IPS DF 4.7 (cell line): Measurements from ENCODE around the gene P2RX2.

Source experiments
- DNase-seq: peaks from one replicate; pipeline ENCODE4 v3.0.0-alpha.2; 2013; ENCODE audit warnings: low spot score; ENCODE audit errors: extremely low read depth

Gene P2RX2

DNA sequence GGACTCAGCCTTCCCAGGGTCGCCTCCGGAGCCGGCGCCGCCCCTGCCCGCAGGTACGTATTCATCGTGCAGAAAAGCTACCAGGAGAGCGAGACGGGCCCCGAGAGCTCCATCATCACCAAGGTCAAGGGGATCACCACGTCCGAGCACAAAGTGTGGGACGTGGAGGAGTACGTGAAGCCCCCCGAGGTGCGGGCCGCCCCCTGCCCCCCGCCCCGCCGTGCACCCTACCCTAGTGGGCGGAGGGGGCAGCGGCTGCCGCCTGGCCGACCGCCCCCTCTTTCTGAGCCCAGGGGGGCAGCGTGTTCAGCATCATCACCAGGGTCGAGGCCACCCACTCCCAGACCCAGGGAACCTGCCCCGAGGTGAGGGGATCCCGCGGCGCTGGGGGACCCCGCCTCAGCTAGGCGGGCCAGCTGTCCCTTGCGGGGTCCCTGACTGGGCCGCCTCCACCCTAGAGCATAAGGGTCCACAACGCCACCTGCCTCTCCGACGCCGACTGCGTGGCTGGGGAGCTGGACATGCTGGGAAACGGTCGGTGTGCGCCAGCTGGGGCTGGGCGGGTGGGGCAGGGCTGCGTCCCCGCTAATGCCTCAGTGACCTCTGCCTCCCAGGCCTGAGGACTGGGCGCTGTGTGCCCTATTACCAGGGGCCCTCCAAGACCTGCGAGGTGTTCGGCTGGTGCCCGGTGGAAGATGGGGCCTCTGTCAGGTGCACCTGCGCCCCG lies 973 bp downstream of the P2RX2 start:
- DNase-seq, result no peak

DNA sequence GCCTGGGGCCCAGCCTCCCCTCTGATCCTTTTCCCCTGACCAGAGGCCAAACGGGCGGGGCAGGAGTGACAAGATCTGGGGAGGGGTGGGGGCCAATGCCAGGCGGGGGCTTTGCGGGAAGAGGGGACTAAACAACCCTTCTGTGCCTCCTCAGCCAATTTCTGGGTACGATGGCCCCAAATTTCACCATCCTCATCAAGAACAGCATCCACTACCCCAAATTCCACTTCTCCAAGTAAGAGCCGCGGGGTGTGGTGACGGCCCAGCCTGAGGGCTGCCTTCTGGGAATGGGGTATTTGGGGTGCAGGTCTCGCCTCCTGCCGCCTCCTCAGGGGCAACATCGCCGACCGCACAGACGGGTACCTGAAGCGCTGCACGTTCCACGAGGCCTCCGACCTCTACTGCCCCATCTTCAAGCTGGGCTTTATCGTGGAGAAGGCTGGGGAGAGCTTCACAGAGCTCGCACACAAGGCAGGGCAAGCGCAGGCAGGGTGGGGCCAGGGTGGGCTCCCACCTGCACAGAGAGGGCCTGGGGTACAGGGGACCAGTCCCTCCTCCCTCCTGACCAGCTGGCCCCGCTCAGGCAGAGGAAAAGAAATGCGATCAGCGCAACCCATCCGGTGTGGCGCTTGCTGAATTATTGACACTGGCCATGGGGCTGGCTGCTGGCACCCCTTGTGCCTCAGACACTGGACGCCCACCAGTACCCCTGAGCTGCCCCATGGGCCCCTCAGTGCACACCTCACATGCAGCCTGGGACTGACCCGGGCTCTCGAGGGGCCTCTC lies 1.7 kb downstream of the P2RX2 start:
- no peak for DNase-seq

DNA sequence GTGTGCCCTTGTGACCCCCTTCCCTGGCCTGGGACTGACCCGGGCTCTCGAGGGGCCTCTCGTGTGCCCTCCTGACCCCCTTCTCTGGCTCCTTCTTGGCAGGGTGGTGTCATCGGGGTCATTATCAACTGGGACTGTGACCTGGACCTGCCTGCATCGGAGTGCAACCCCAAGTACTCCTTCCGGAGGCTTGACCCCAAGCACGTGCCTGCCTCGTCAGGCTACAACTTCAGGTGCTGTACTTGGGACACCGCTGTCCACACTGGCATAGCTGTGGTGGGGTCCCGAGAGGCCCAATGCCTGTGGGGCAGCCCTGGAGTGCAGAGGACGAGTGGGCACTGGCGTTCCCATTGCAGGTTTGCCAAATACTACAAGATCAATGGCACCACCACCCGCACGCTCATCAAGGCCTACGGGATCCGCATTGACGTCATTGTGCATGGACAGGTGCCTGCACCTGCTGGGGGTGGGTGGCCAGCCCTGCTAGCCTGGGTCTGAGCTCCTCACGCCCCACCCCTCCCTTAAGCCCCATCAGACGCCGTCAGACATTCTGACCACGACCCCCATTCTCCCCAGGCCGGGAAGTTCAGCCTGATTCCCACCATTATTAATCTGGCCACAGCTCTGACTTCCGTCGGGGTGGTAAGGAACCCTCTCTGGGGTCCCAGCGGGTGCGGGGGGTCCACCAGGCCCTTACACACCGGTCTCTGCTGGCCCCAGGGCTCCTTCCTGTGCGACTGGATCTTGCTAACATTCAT lies 2.5 kb downstream of the P2RX2 start:
- no peak for DNase-seq

DNA sequence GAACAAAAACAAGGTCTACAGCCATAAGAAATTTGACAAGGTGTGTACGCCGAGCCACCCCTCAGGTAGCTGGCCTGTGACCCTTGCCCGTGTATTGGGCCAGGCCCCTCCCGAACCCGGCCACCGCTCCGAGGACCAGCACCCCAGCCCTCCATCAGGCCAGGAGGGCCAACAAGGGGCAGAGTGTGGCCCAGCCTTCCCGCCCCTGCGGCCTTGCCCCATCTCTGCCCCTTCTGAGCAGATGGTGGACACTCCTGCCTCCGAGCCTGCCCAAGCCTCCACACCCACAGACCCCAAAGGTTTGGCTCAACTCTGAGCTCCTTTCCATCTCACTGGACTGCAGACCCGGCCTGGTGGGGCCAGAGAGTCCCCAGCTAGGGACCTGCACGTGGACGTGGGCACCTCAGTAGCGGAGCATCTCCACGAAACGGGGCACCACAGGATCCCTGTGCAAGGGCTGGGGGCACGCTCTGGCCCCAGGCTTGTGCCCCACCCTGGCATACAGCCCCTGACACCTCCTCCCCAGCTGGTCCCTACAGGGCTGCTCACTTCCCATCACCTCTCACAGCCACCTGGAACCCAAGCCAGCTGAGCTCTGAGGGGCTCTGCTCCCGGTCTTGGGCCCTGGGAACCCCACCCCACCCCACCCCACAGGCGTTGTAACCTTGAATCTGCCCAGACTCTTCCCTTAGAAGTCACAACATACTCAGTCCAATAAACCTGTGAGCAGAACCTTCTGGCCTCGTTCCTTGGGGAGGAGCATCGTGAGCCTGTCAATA lies 3.3 kb downstream of the P2RX2 start:
- DNase-seq, result no peak

GRCh38 chr12:132622437-132623071 lies 4.0 kb downstream of the P2RX2 start:
- no peak for DNase-seq

DNA sequence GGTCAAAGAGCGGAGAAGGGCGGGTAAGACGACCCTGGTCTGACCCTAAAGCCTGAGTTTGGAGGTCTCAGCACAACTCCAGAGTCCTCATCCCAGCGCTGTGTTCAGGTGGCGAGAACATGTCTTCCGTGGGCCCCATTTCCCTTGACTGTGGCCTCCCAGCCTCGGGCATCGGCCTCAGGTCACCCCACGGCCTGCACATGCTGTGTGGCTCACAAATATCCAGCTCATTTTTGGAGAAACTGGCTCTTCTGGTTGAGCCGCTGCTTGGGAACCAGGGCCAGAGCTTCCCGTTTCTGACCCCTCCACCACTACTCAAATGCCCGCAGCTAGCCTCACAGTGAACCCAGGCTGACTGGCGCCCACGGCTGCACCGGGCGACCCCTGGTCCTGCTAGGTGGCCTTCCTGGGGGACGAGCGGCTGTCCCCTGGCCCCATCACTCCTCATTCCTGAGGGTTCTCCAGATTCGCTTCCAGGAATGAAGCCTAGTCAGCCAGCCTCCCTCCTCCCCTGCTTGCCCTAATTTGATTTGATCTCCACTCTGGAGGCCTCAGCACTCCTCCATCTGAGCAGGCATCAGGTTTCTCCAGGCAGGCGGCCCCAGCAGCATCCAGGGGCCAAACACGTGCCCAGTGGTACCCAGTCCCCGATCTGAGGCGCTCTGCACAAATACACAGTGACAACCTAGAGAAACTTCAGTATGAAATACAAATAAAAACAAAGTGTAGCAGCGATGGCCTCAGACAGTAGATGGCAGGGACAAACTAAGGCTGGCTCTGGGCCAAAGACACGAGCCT lies 4.7 kb downstream of the P2RX2 start:
- DNase-seq, result no peak

DNA sequence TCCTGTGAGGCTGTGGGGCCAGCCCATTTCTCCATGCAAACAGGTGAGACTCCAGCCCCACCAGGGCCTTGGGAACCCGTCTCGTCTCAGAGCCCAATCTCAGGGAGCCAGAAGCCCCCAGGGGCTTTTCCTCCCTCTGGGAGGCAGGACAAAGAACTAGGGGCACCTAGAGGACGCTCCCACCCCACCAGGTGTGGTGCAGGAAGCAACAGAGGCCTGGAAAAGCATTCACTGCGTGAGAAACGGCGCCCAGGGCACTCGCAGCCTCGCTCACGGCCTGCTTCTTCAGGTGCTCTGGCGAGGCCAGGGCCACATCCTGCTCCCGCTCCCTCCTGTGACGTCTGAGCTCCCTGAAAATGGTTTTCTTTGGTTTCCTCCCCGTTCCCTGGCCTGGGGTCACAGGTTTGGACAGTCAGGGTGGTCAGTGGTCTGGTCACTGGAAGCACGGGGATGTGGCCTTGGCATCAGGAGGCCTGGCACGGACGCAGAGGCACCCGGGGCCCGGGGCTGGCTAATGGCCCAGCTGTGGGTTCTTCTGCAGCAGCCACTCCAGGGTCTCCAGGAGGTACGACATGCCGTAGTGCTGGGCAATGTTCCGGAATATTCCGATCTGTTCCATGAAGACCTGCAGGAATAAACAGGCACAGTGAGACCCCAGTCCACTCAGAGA lies 5.7 kb downstream of the P2RX2 start:
- no peak for DNase-seq

- no peak for DNase-seq
Observed at GRCh38 chr12:132624910-132625630, 6.5 kb downstream of the P2RX2 start.

- DNase-seq, result no peak
Observed at GRCh38 chr12:132625731-132626430, 7.3 kb downstream of the P2RX2 start.

DNA sequence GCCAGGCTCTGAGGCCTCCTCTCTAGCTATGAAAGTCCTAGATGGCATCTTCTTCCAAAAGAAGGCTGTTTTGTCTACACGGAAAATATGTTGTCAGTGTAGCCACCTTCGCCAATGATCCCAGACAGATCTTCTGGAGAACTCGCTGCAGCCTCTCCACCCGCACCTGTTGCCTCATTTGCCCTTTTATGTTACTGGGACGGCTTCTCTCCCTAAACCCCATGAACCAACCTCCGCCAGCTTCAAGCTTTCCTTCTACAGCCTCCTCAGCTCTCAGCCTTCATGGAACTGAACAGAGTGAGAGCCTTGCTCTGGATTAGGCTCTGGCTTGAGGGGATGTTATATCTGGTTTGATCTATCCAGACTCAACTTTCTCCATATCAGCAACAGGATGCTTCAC lies 10.8 kb downstream of the P2RX2 start:
- DNase-seq, result no peak

- DNase-seq, result no peak
Observed at GRCh38 chr12:132630672-132631071, 12.1 kb downstream of the P2RX2 start.

DNA sequence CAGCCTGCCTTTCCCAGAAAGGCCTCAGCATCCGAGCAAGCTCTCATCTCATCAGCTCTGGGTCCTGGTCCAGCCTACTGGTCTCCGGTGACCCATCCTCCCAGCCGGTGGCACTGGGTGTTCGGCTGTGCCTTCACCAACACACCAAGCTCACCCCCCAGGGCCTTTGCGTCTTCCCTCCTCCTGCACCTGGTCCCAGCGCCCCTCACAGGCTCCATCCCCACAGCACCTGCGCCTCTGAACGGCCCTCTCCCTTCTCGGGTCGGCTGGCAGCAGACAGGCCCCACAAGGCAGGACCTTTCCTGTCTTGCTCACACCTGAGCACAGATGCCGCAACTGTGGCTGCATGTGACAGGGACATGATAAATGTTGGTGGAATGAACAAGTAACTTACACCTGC lies 13.1 kb downstream of the P2RX2 start:
- no peak for DNase-seq

DNA sequence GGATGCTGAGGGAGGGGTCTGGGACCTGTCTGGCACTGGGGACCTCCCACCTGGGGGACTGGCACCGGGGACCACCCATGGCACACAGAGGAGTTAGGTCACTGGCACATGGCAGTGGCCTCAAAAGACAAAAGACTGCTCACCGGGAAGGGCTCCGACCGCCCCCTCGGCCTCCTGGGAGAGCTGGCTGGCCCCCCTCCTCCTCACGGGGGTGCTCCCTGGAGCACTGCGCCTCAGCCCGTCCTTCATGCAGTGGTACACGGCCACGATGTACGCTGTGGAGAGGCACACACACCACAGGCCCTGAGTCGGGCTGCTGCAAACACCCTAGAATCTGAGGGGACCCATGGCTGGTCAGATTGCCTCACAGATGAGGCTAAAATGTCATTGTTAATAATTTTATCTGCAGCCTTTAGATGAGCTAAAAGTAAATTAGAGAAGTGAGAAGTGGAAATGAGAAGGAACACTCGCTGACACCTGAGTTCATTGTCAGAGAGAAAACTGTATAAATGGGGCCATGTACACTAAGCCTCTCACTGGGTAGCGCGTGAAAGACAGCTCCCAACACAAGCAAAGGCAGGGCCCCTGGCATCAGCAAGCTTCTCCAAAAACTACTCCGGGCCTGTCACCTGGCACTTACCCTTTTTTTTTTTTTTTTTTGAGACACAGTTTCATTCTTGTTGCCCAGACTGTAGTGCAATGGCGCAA lies 14.1 kb downstream of the P2RX2 start:
- DNase-seq, result no peak

GRCh38 chr12:132633398-132633797 lies 14.8 kb downstream of the P2RX2 start:
- no peak for DNase-seq

- no peak for DNase-seq
Observed at GRCh38 chr12:132633901-132634300, 15.3 kb downstream of the P2RX2 start.

DNA sequence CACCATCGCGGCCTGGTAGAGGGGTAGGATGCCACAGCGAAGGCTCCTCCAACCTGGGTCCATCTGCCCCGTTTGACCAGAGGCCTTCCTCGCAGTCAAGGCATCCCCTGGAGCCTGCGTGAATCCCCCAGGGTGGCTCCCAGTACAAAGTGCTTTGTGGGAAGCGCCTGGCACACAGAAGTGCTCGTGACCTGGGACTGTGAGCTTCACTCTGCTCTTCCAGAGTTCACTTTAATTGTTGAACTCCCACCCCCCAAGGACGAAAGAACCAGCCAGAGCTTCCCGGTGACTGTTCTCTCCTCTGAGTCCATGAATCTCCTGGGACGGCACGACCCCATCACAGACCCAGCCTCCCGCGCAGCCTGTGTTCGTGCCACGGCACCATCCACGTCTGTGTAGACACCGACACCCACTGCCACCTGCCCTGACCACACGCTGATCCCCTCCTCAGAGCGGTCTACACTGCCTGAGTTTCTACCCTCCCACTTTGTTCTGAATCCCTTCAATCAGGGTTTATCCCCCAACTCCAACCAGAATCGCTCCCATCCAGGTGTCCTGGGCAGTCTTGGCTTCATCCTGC lies 15.9 kb downstream of the P2RX2 start:
- DNase-seq, result no peak
